ENCODE measurements around the gene RGS19. TPM values are rescaled to one million over a fixed set of nuclear protein-coding genes. Genes with fewer than 3 reads are reported as not detected.

RGS19 gene
- total and polyA plus RNA-seq, 3 experiments from 2014 or later, result 35.3 to 120 (median 36.9) TPM

GRCh38 chr20:64062276-64062595, 17.1 kb downstream of the RGS19 start:
- ChIA-PET POLR2A (interaction anchor here (0.8 to 1.4 kb wide), 6 partner anchors 13 to 541 kb away, joined by 3 to 6 read pairs (median 4); partner anchors contain the start of genes OPRL1, PRPF6, PTK6 and RGS19), CTCF (interaction anchor here (0.8 to 3.9 kb wide), 6 partner anchors 10 to 88 kb away, joined by 3 to 33 read pairs (median 3); partner anchors contain the start of genes C20orf204 and PRPF6)
- H3K4me1 Mint-ChIP-seq, result peaks cover 26 to 54% (median 33%) of the 10 kb centered on the region in 3 donors
- Histone ChIP-seq H3K4me3 (ENCODE audit: low read length) (peak overlapping the region; percentile 50), H3K4me1 (ENCODE audit: insufficient read depth, low read length) (peaks cover 46% of the 10 kb centered on the region), H3K9me3 (ENCODE audit: low read length) (no peaks in the 10 kb centered on the region), H3K36me3 (ENCODE audit: insufficient read depth, low read length) (no peaks in the 10 kb centered on the region), H3K27me3 (ENCODE audit: insufficient read depth, low read length, poor library complexity, severe bottlenecking) (no peaks in the 10 kb centered on the region), H3K27ac (ENCODE audit: low read depth, low read length) (peak overlapping the region; percentile 51)
- DNase-seq, result no peak
- H3K36me3 Mint-ChIP-seq, result peaks cover 0 to 2% (median 0%) of the 10 kb centered on the region in 3 donors
- peak overlapping the region in 5 of 7 donors; percentile 15 to 88 (median 53) for H3K4me3 Mint-ChIP-seq
- H3K27me3 Mint-ChIP-seq, result peaks cover 0 to 1% of the 10 kb centered on the region in 2 donors
- H3K27ac Mint-ChIP-seq, result no peak overlapping the region
- H3K9me3 Mint-ChIP-seq, result no peaks in the 10 kb centered on the region

- Histone ChIP-seq H3K36me3 (ENCODE audit: insufficient read depth, low read length) (no peaks in the 10 kb centered on the region), H3K4me1 (ENCODE audit: insufficient read depth, low read length) (peaks cover 16% of the 10 kb centered on the region), H3K9me3 (ENCODE audit: low read length) (no peaks in the 10 kb centered on the region), H3K27me3 (ENCODE audit: insufficient read depth, low read length, poor library complexity, severe bottlenecking) (no peaks in the 10 kb centered on the region), H3K27ac (ENCODE audit: low read depth, low read length) (no peak overlapping the region), H3K4me3 (ENCODE audit: low read length) (no peak overlapping the region)
- H3K27ac Mint-ChIP-seq, result no peak overlapping the region
- H3K36me3 Mint-ChIP-seq, result no peaks in the 10 kb centered on the region
- H3K4me3 Mint-ChIP-seq, result no peak overlapping the region
- no peaks in the 10 kb centered on the region for H3K9me3 Mint-ChIP-seq
- no peak for DNase-seq
- POLR2A ChIA-PET, result no interaction called here
- H3K27me3 Mint-ChIP-seq, result peaks cover 1 to 7% of the 10 kb centered on the region in 2 donors
- H3K4me1 Mint-ChIP-seq, result peaks cover 2 to 20% (median 13%) of the 10 kb centered on the region in 3 donors
- CTCF ChIA-PET, result interaction anchor here (1.4 to 3.2 kb wide), 3 partner anchors 19 to 193 kb away, joined by 4 to 28 read pairs (median 13); partner anchors contain the start of genes PRPF6, SAMD10 and TPD52L2
These were observed 20.8 kb downstream of the RGS19 start for GRCh38 chr20:64058536-64058935.

- no peaks in the 10 kb centered on the region for H3K27me3 ChIP-seq (ENCODE audit: insufficient read depth, low read length, poor library complexity, severe bottlenecking)
- no peaks in the 10 kb centered on the region for H3K9me3 Mint-ChIP-seq
- H3K4me3 ChIP-seq (ENCODE audit: low read length), result no peak overlapping the region
- peak overlapping the region in 5 of 7 donors; percentile 3 to 53 (median 44) for H3K4me3 Mint-ChIP-seq
- no peaks in the 10 kb centered on the region for H3K9me3 ChIP-seq (ENCODE audit: low read length)
- H3K27ac Mint-ChIP-seq, result no peak overlapping the region
- H3K27ac ChIP-seq (ENCODE audit: low read depth, low read length), result no peak overlapping the region
- peaks cover 5 to 14% of the 10 kb centered on the region in 2 donors for H3K27me3 Mint-ChIP-seq
- no peaks in the 10 kb centered on the region for H3K36me3 Mint-ChIP-seq
- no peaks in the 10 kb centered on the region for H3K36me3 ChIP-seq (ENCODE audit: insufficient read depth, low read length)
- ChIA-PET POLR2A (interaction anchor here (0.9 kb wide), 1 partner anchor 19 kb away, joined by 4 read pairs; no protein-coding TSS in a partner anchor), CTCF (interaction anchor here (0.6 to 3.2 kb wide), 14 partner anchors 13 to 476 kb away, joined by 3 to 28 read pairs (median 4); partner anchors contain the start of genes C20orf204, LKAAEAR1, PRPF6 and SAMD10)
- H3K4me1 Mint-ChIP-seq, result peaks cover 2 to 18% (median 13%) of the 10 kb centered on the region in 3 donors
- H3K4me1 ChIP-seq (ENCODE audit: insufficient read depth, low read length), result peaks cover 15% of the 10 kb centered on the region
- DNase-seq, result peak; percentile 66 to 84 (median 70)
These were observed 21.5 kb downstream of the RGS19 start for GRCh38 chr20:64057628-64058498.

GRCh38 chr20:64056889-64057627, 22.3 kb downstream of the RGS19 start:
- no peaks in the 10 kb centered on the region for H3K36me3 ChIP-seq (ENCODE audit: insufficient read depth, low read length)
- Mint-ChIP-seq H3K27ac (no peak overlapping the region), H3K4me3 (peak overlapping the region in 4 of 7 donors; percentile 36 to 53 (median 42)), H3K36me3 (no peaks in the 10 kb centered on the region), H3K4me1 (peaks cover 2 to 15% (median 13%) of the 10 kb centered on the region in 3 donors), H3K9me3 (no peaks in the 10 kb centered on the region), H3K27me3 (peaks cover 9 to 19% of the 10 kb centered on the region in 2 donors)
- H3K27me3 ChIP-seq (ENCODE audit: insufficient read depth, low read length, poor library complexity, severe bottlenecking), result peaks cover 2% of the 10 kb centered on the region
- no peak for DNase-seq
- ChIA-PET POLR2A (interaction anchor here (0.9 kb wide), 1 partner anchor 18 kb away, joined by 4 read pairs; no protein-coding TSS in a partner anchor), CTCF (interaction anchor here (0.6 to 3.2 kb wide), 13 partner anchors 13 to 476 kb away, joined by 3 to 28 read pairs (median 4); partner anchors contain the start of genes C20orf204, LKAAEAR1, PRPF6 and SAMD10)
- H3K4me3 ChIP-seq (ENCODE audit: low read length), result no peak overlapping the region
- no peaks in the 10 kb centered on the region for H3K9me3 ChIP-seq (ENCODE audit: low read length)
- H3K4me1 ChIP-seq (ENCODE audit: insufficient read depth, low read length), result peaks cover 8% of the 10 kb centered on the region
- H3K27ac ChIP-seq (ENCODE audit: low read depth, low read length), result no peak overlapping the region

GRCh38 chr20:64056639-64056888, 22.8 kb downstream of the RGS19 start:
- DNase-seq, result no peak
- no peaks in the 10 kb centered on the region for H3K9me3 Mint-ChIP-seq
- H3K4me1 Mint-ChIP-seq, result peaks cover 2 to 13% (median 12%) of the 10 kb centered on the region in 3 donors
- Histone ChIP-seq H3K4me3 (ENCODE audit: low read length) (no peak overlapping the region), H3K36me3 (ENCODE audit: insufficient read depth, low read length) (no peaks in the 10 kb centered on the region), H3K9me3 (ENCODE audit: low read length) (no peaks in the 10 kb centered on the region), H3K27ac (ENCODE audit: low read depth, low read length) (no peak overlapping the region), H3K27me3 (ENCODE audit: insufficient read depth, low read length, poor library complexity, severe bottlenecking) (peaks cover 7% of the 10 kb centered on the region), H3K4me1 (ENCODE audit: insufficient read depth, low read length) (peaks cover 8% of the 10 kb centered on the region)
- POLR2A ChIA-PET, result no interaction called here
- H3K4me3 Mint-ChIP-seq, result no peak overlapping the region
- CTCF ChIA-PET, result interaction anchor here (1.5 kb wide), 1 partner anchor 21 kb away, joined by 9 read pairs; no protein-coding TSS in a partner anchor
- H3K36me3 Mint-ChIP-seq, result no peaks in the 10 kb centered on the region
- peaks cover 9 to 24% of the 10 kb centered on the region in 2 donors for H3K27me3 Mint-ChIP-seq
- H3K27ac Mint-ChIP-seq, result no peak overlapping the region

GRCh38 chr20:64055893-64056638, 23.3 kb downstream of the RGS19 start:
- Mint-ChIP-seq H3K36me3 (no peaks in the 10 kb centered on the region), H3K9me3 (no peaks in the 10 kb centered on the region), H3K27ac (no peak overlapping the region), H3K27me3 (peaks cover 10 to 25% of the 10 kb centered on the region in 2 donors), H3K4me3 (no peak overlapping the region), H3K4me1 (peaks cover 2 to 13% (median 12%) of the 10 kb centered on the region in 3 donors)
- no peak for DNase-seq
- POLR2A ChIA-PET, result no interaction called here
- H3K4me3 ChIP-seq (ENCODE audit: low read length), result no peak overlapping the region
- H3K27ac ChIP-seq (ENCODE audit: low read depth, low read length), result no peak overlapping the region
- H3K36me3 ChIP-seq (ENCODE audit: insufficient read depth, low read length), result no peaks in the 10 kb centered on the region
- no peaks in the 10 kb centered on the region for H3K9me3 ChIP-seq (ENCODE audit: low read length)
- peaks cover 12% of the 10 kb centered on the region for H3K27me3 ChIP-seq (ENCODE audit: insufficient read depth, low read length, poor library complexity, severe bottlenecking)
- H3K4me1 ChIP-seq (ENCODE audit: insufficient read depth, low read length), result peaks cover 8% of the 10 kb centered on the region
- CTCF ChIA-PET, result interaction anchor here (1.5 kb wide), 1 partner anchor 21 kb away, joined by 9 read pairs; no protein-coding TSS in a partner anchor

- no peak for DNase-seq
- peaks cover 16 to 31% of the 10 kb centered on the region in 2 donors for H3K27me3 Mint-ChIP-seq
- Histone ChIP-seq H3K4me3 (ENCODE audit: low read length) (no peak overlapping the region), H3K27ac (ENCODE audit: low read depth, low read length) (no peak overlapping the region), H3K4me1 (ENCODE audit: insufficient read depth, low read length) (peaks cover 8% of the 10 kb centered on the region), H3K9me3 (ENCODE audit: low read length) (no peaks in the 10 kb centered on the region), H3K36me3 (ENCODE audit: insufficient read depth, low read length) (no peaks in the 10 kb centered on the region), H3K27me3 (ENCODE audit: insufficient read depth, low read length, poor library complexity, severe bottlenecking) (peaks cover 16% of the 10 kb centered on the region)
- H3K4me3 Mint-ChIP-seq, result no peak overlapping the region
- no peaks in the 10 kb centered on the region for H3K36me3 Mint-ChIP-seq
- H3K27ac Mint-ChIP-seq, result no peak overlapping the region
- CTCF ChIA-PET, result interaction anchor here (0.9 kb wide), 1 partner anchor 17 kb away, joined by 3 read pairs; no protein-coding TSS in a partner anchor
- H3K9me3 Mint-ChIP-seq, result no peaks in the 10 kb centered on the region
- peaks cover 2 to 13% (median 12%) of the 10 kb centered on the region in 3 donors for H3K4me1 Mint-ChIP-seq
- POLR2A ChIA-PET, result no interaction called here
These were observed 23.9 kb downstream of the RGS19 start for GRCh38 chr20:64055396-64055892.

All from CD8-positive, alpha-beta memory T cell (primary cell).